ENCODE results near the gene ZNF488. TPM values are rescaled to one million over a fixed set of nuclear protein-coding genes. Genes with fewer than 3 reads are reported as not detected.

ZNF488 gene
- total and polyA plus RNA-seq, 7 donors = 0.16 to 0.82 (median 0.65) TPM; not detected in 3

Other genes with a start within 250 kb of the ZNF488 start
- gene GDF10, start 84.1 kb downstream of the ZNF488 start, total RNA-seq = 10 to 100 TPM in 1 of 4 donors, 1 to 10 TPM in 3; 3.8 to 11.9 (median 4.9) TPM
- under 1 TPM in 1 of 3 donors, not detected in 2; 0.67 TPM for gene GDF10, start 84.1 kb downstream of the ZNF488 start, polyA plus RNA-seq
- not detected for gene GDF2, start 61.8 kb downstream of the ZNF488 start, total RNA-seq
- gene GDF2, start 61.8 kb downstream of the ZNF488 start, polyA plus RNA-seq = not detected
- gene RBP3, start 35.9 kb downstream of the ZNF488 start, total RNA-seq = not detected
- not detected for gene RBP3, start 35.9 kb downstream of the ZNF488 start, polyA plus RNA-seq
- under 1 TPM in 3 of 4 donors, not detected in 1; 0.16 to 0.55 (median 0.36) TPM for gene ANXA8, start 99.8 kb upstream of the ZNF488 start, total RNA-seq
- gene ANXA8, start 99.8 kb upstream of the ZNF488 start, polyA plus RNA-seq = under 1 TPM in 2 of 3 donors, not detected in 1; 0.12 to 0.60 TPM
- not detected for gene FAM25G, start 107.4 kb upstream of the ZNF488 start, total RNA-seq
- 10 to 100 TPM in 1 of 3 donors, 1 to 10 TPM in 1, not detected in 1; 1.8 to 12.5 TPM for gene FAM25G, start 107.4 kb upstream of the ZNF488 start, polyA plus RNA-seq
- gene AGAP9, start 139.3 kb upstream of the ZNF488 start, total RNA-seq = 1 to 10 TPM; 4.2 to 7.7 (median 6.5) TPM
- 1 to 10 TPM in 2 of 3 donors, under 1 TPM in 1; 0.60 to 8.2 (median 1.2) TPM for gene AGAP9, start 139.3 kb upstream of the ZNF488 start, polyA plus RNA-seq